Neutrophil (primary cell): Measurements from ENCODE around the gene CCSER1.

Experiments
- H3K27ac ChIP-seq: fragments of 200-600 bp; sonication (generic); 2 replicates; pipeline ENCODE4 v1.5.1; 2016; ENCODE audit warnings: mild to moderate bottlenecking, moderate library complexity
- H3K27me3 ChIP-seq: fragments of 200-600 bp; sonication (generic); 2 replicates; pipeline ENCODE4 v1.6.0; 2016; ENCODE audit warnings: mild to moderate bottlenecking
- H3K36me3 ChIP-seq: fragments of 200-600 bp; sonication (generic); 2 replicates; pipeline ENCODE4 v1.5.1; 2017
- H3K4me1 ChIP-seq, 2 experiments: fragments of 200-600 bp in 1 of 2; sonication (generic) in 1 of 2; 1 replicate in 1 of 2; 2 replicates in 1 of 2; pipeline versions ENCODE4 v1.5.1 to v1.6.1; 2013 to 2016; ENCODE audit warnings: low read depth in 1 of 2, low read length in 1 of 2, mild to moderate bottlenecking in 1 of 2, moderate library complexity in 1 of 2; ENCODE audit not compliant: control insufficient read depth in 1 of 2, insufficient read depth in 1 of 2
- H3K4me3 ChIP-seq, 2 experiments: fragments of 200-600 bp in 1 of 2; sonication (generic) in 1 of 2; 1 replicate in 1 of 2; 2 replicates in 1 of 2; pipeline ENCODE4 v1.5.1; 2013 to 2016; ENCODE audit warnings: low read depth in 1 of 2, low read length in 1 of 2, mild to moderate bottlenecking in 1 of 2, moderate library complexity in 1 of 2
- H3K9me3 ChIP-seq: fragments of 200-600 bp; sonication (generic); 2 replicates; pipeline ENCODE4 v1.5.1; 2016
- CTCF ChIP-seq: fragments of 200-600 bp; sonication (generic); IDR thresholded peaks from 2 replicates; pipeline ENCODE4 v1.5.1; 2016; ENCODE audit warnings: antibody characterized with exemption

The CCSER1 gene

GRCh38 chr4:91025241-91026148 lies 898.3 kb downstream of the CCSER1 start:
- no peak for TF ChIP-seq CTCF
- Histone ChIP-seq H3K27me3 (no peaks in the 10 kb centered on the region), H3K36me3 (no peaks in the 10 kb centered on the region), H3K9me3 (no peaks in the 10 kb centered on the region), H3K4me3 (no peak overlapping the region), H3K4me1 (no peaks in the 10 kb centered on the region), H3K27ac (no peak overlapping the region)

GRCh38 chr4:91028228-91028627 lies 901.0 kb downstream of the CCSER1 start:
- Histone ChIP-seq H3K36me3 (no peaks in the 10 kb centered on the region), H3K4me1 (no peaks in the 10 kb centered on the region), H3K27ac (no peak overlapping the region), H3K9me3 (no peaks in the 10 kb centered on the region), H3K27me3 (no peaks in the 10 kb centered on the region), H3K4me3 (no peak overlapping the region)
- TF ChIP-seq CTCF, result no peak

GRCh38 chr4:91031761-91032160 lies 904.6 kb downstream of the CCSER1 start:
- no peak overlapping the region for H3K4me3 ChIP-seq
- TF ChIP-seq CTCF, result no peak
- H3K4me1 ChIP-seq, result no peaks in the 10 kb centered on the region
- no peaks in the 10 kb centered on the region for H3K27me3 ChIP-seq
- no peaks in the 10 kb centered on the region for H3K9me3 ChIP-seq
- H3K27ac ChIP-seq, result no peak overlapping the region
- H3K36me3 ChIP-seq, result no peaks in the 10 kb centered on the region

GRCh38 chr4:91032725-91033445 lies 905.7 kb downstream of the CCSER1 start:
- Histone ChIP-seq H3K27me3 (no peaks in the 10 kb centered on the region), H3K4me3 (no peak overlapping the region), H3K4me1 (no peaks in the 10 kb centered on the region), H3K27ac (no peak overlapping the region), H3K36me3 (no peaks in the 10 kb centered on the region), H3K9me3 (no peaks in the 10 kb centered on the region)
- TF ChIP-seq CTCF, result no peak

- Histone ChIP-seq H3K4me3 (no peak overlapping the region), H3K4me1 (no peaks in the 10 kb centered on the region), H3K27ac (no peak overlapping the region), H3K9me3 (no peaks in the 10 kb centered on the region), H3K36me3 (no peaks in the 10 kb centered on the region), H3K27me3 (no peaks in the 10 kb centered on the region)
- no peak for TF ChIP-seq CTCF
Measured at GRCh38 chr4:91035276-91035675, 908.1 kb downstream of the CCSER1 start.
